Activated T-helper 2 cell treated with anti-CD3 and anti-CD28 coated beads, Interferon-gamma antibody, Interleukin-2, Interleukin-4, amounts not matched to agents 10 μg/mL and 5 μg/mL and 100 μg/mL, durations not matched to agents 14 hours and 24 hours and 36 hours (primary cell): Measurements from ENCODE around the gene KCNN4. TPM values are rescaled to one million over a fixed set of nuclear protein-coding genes. Genes with fewer than 3 reads are reported as not detected.

Experiments used
- DNase-seq: peaks from one replicate; pipeline ENCODE4 v3.0.0; 2021; ENCODE audit warnings: low spot score
- H3K27ac Mint-ChIP-seq: one replicate; pipeline ENCODE4 v1.8.0; 2021; ENCODE audit warnings: mixed read lengths
- H3K27me3 Mint-ChIP-seq: one replicate; pipeline ENCODE4 v1.8.0; 2021; ENCODE audit warnings: low read depth, mixed read lengths
- H3K36me3 Mint-ChIP-seq: one replicate; pipeline ENCODE4 v1.8.0; 2021; ENCODE audit warnings: low read depth, mixed read lengths
- H3K4me1 Mint-ChIP-seq: one replicate; pipeline ENCODE4 v1.8.0; 2021; ENCODE audit warnings: low read depth, mixed read lengths
- H3K4me3 Mint-ChIP-seq: one replicate; pipeline ENCODE4 v1.8.0; 2021; ENCODE audit warnings: low read depth, mild to moderate bottlenecking, moderate library complexity, mixed read lengths
- H3K9me3 Mint-ChIP-seq: one replicate; pipeline ENCODE4 v1.8.0; 2021; ENCODE audit warnings: mixed read lengths
- intact Hi-C: fragments of 100-400 bp; cut with micrococcal nuclease; formaldehyde crosslinking; loops from one replicate; pipeline ENCODE4 v1.15.1; 2023
- total RNA-seq: library from RNA; stranded (reverse); gene quantifications from 2 replicates; pipeline ENCODE4 v1.2.3, GENCODE V29; 2022

KCNN4 gene
- total RNA-seq, 1 donor from 2014 or later = 98.7 TPM

GRCh38 chr19:43790587-43790986, 9.8 kb upstream of the KCNN4 start:
- Mint-ChIP-seq H3K36me3 (no peaks in the 10 kb centered on the region), H3K9me3 (no peaks in the 10 kb centered on the region), H3K4me3 (no peak overlapping the region), H3K27ac (no peak overlapping the region), H3K27me3 (peaks cover 16% of the 10 kb centered on the region), H3K4me1 (peaks cover 3% of the 10 kb centered on the region)
- DNase-seq = no peak
- intact Hi-C loops = no loop called here

GRCh38 chr19:43789029-43789428, 8.3 kb upstream of the KCNN4 start:
- no peak overlapping the region for H3K27ac Mint-ChIP-seq
- H3K27me3 Mint-ChIP-seq = peaks cover 13% of the 10 kb centered on the region
- H3K4me1 Mint-ChIP-seq = peaks cover 17% of the 10 kb centered on the region
- no peaks in the 10 kb centered on the region for H3K36me3 Mint-ChIP-seq
- no peaks in the 10 kb centered on the region for H3K9me3 Mint-ChIP-seq
- DNase-seq = no peak
- H3K4me3 Mint-ChIP-seq = no peak overlapping the region
- intact Hi-C loops = loop anchor here (10.0 kb wide), 3 partner anchors 194 to 344 kb away; partner anchors contain the start of genes ETHE1, IRGQ and ZNF576

- Mint-ChIP-seq H3K4me1 (peaks cover 33% of the 10 kb centered on the region), H3K9me3 (no peaks in the 10 kb centered on the region), H3K36me3 (no peaks in the 10 kb centered on the region), H3K4me3 (no peak overlapping the region), H3K27me3 (peaks cover 7% of the 10 kb centered on the region), H3K27ac (no peak overlapping the region)
- intact Hi-C loops = loop anchor here (10.0 kb wide), 3 partner anchors 192 to 342 kb away; partner anchors contain the start of genes ETHE1, IRGQ and ZNF576
- no peak for DNase-seq
Measured at GRCh38 chr19:43786665-43787064, 5.9 kb upstream of the KCNN4 start.

DNA sequence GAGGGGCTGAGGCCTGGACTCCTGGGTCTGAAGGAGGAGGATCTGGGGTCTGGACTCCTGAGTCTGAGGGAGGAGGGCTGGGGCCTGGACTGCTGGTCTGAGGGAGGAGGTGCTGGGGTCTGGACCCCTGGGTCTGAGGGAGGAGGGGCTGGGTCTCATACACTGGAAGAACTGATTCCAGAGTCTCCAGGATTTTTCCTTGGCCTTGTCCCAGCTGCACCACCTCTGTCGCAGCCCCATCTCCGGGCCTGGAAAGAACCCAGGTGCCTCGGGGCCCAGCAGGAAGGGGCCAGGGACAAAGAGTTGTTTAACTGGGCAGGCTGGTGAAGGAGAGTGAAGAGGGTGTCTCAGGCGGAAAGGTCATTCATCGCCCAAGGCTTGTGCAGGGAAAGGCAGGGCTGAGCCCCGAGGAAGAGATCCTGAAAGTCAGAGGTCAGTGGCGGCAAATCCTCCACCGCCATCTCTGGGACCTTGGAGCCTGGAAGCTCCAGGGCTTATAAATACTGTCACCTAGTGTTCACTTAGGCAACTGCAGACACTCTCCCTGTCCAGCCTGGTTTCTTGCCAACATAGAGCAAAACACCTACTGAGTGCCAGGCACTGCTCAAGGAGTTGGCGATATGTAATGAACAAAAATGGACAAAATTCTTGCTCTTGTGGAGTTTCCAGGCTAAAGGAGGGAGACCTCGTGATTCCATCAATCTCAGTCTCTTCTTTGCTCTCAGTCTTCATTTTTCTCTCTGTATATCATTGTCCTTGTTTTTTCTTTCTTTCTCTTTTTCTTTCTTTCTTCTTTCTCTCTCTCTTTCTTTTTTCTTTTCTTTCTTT, 4.4 kb upstream of the KCNN4 start:
- H3K36me3 Mint-ChIP-seq = no peaks in the 10 kb centered on the region
- H3K27ac Mint-ChIP-seq = peak overlapping the region; percentile 82
- peak overlapping the region; percentile 55 for H3K4me3 Mint-ChIP-seq

DNA sequence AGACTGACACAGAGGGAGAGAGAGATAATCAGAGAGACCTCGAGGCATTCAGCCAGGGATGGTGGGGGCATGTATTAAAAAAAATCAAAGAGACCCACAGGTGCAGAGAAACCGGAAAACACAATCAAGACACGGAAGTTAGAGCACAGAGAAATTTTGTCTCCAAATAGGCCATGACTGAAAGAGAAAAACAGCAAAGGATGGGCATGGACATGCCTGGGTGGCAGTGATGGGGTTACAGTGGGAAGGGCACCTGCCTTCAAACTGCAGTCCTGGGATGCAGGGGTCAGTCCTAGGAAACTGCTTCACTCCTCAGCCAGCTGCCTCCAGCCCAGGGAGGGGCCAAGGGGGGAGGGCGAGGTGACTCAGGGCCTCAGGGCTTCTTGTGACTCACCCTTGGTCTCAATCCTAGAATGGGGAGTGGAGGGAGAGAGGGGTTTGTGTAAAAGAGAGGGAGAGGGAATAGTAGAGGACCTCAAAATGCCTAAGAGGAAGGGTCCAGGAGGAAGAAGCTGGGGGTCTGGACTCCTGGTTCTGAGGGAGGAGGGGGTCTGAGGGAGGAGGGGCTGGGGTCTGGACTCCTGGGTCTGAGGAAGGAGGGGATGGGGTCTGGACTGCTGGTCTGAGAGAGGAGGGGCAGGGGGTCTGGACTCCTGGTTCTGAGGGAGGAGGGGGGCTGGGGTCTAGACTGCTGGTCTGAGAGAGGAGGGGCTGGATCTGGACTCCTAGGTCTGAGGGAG, 3.6 kb upstream of the KCNN4 start:
- Mint-ChIP-seq H3K4me3 (peak overlapping the region; percentile 55), H3K9me3 (no peaks in the 10 kb centered on the region), H3K4me1 (peaks cover 45% of the 10 kb centered on the region), H3K27ac (peak overlapping the region; percentile 82), H3K36me3 (peaks cover 4% of the 10 kb centered on the region), H3K27me3 (peaks cover 2% of the 10 kb centered on the region)
- DNase-seq = no peak
- intact Hi-C loops = loop anchor here (10.0 kb wide), 3 partner anchors 190 to 340 kb away; partner anchors contain the start of genes ETHE1, IRGQ and ZNF576

More for the DNA sequence above, 4.4 kb upstream of the KCNN4 start:
- peak; percentile 36 for DNase-seq
- intact Hi-C loops = loop anchor here (1.0 to 10.0 kb wide), 4 partner anchors 40 to 340 kb away; partner anchors contain the start of genes ETHE1, IRGQ and ZNF576
- peaks cover 41% of the 10 kb centered on the region for H3K4me1 Mint-ChIP-seq
- peaks cover 5% of the 10 kb centered on the region for H3K27me3 Mint-ChIP-seq
- no peaks in the 10 kb centered on the region for H3K9me3 Mint-ChIP-seq

GRCh38 chr19:43783636-43784035, 2.9 kb upstream of the KCNN4 start:
- Mint-ChIP-seq H3K9me3 (no peaks in the 10 kb centered on the region), H3K27me3 (peaks cover under 1% of the 10 kb centered on the region), H3K4me1 (peaks cover 50% of the 10 kb centered on the region), H3K27ac (peak overlapping the region; percentile 82), H3K36me3 (peaks cover 10% of the 10 kb centered on the region), H3K4me3 (peak overlapping the region; percentile 55)
- intact Hi-C loops = loop anchor here (10.0 kb wide), 3 partner anchors 189 to 339 kb away; partner anchors contain the start of genes ETHE1, IRGQ and ZNF576
- no peak for DNase-seq

GRCh38 chr19:43782689-43783231, 2.0 kb upstream of the KCNN4 start:
- peaks cover 18% of the 10 kb centered on the region for H3K36me3 Mint-ChIP-seq
- H3K27ac Mint-ChIP-seq = peak overlapping the region; percentile 85
- DNase-seq = no peak
- H3K4me1 Mint-ChIP-seq = peaks cover 58% of the 10 kb centered on the region
- intact Hi-C loops = loop anchor here (10.0 kb wide), 3 partner anchors 188 to 338 kb away; partner anchors contain the start of genes ETHE1, IRGQ and ZNF576
- H3K27me3 Mint-ChIP-seq = no peaks in the 10 kb centered on the region
- H3K4me3 Mint-ChIP-seq = peak overlapping the region; percentile 11
- no peaks in the 10 kb centered on the region for H3K9me3 Mint-ChIP-seq

- Mint-ChIP-seq H3K27me3 (no peaks in the 10 kb centered on the region), H3K9me3 (no peaks in the 10 kb centered on the region), H3K36me3 (peaks cover 21% of the 10 kb centered on the region), H3K4me1 (peaks cover 61% of the 10 kb centered on the region), H3K4me3 (peak overlapping the region; percentile 57), H3K27ac (peak overlapping the region; percentile 85)
- DNase-seq = no peak
- intact Hi-C loops = loop anchor here (10.0 kb wide), 3 partner anchors 187 to 337 kb away; partner anchors contain the start of genes ETHE1, IRGQ and ZNF576
Measured at GRCh38 chr19:43782311-43782660, 1.5 kb upstream of the KCNN4 start.

- H3K9me3 Mint-ChIP-seq = no peaks in the 10 kb centered on the region
- peaks cover 66% of the 10 kb centered on the region for H3K4me1 Mint-ChIP-seq
- intact Hi-C loops = loop anchor here (1.0 to 10.0 kb wide), 6 partner anchors 16 to 337 kb away; partner anchors contain the start of genes ETHE1, IRGQ, SMG9 and ZNF576
- no peak for DNase-seq
- no peaks in the 10 kb centered on the region for H3K27me3 Mint-ChIP-seq
- peak overlapping the region; percentile 85 for H3K27ac Mint-ChIP-seq
- peaks cover 26% of the 10 kb centered on the region for H3K36me3 Mint-ChIP-seq
- peak overlapping the region; percentile 82 for H3K4me3 Mint-ChIP-seq
Measured at GRCh38 chr19:43781630-43782310, 997 bp upstream of the KCNN4 start.

DNA sequence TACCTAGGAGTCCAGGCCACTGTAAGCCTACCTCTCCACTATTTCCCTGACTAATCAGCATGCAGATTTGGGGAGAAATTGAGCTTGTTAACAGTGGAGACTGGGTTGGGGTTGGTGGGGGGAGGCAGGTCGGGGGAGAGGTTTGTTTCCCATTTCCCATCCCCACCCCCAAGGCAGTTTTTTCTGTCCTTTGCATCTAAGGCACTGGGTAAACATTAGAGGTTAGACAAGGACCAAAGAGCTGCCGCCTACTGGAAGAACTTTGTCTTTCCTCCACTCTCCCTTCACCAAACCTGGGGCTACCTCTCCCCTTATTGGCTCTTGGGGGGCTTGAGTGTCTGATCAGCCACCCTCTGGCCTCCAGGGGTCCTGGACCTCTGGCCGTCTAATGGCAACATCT, 953 bp downstream of the KCNN4 start:
- peak overlapping the region; percentile 94 for H3K27ac Mint-ChIP-seq
- H3K27me3 Mint-ChIP-seq = no peaks in the 10 kb centered on the region
- no peak for DNase-seq

GRCh38 chr19:43779147-43779819, 1.5 kb downstream of the KCNN4 start:
- H3K9me3 Mint-ChIP-seq = no peaks in the 10 kb centered on the region
- peak overlapping the region; percentile 82 for H3K4me3 Mint-ChIP-seq
- H3K27ac Mint-ChIP-seq = peak overlapping the region; percentile 94
- intact Hi-C loops = no loop called here
- H3K4me1 Mint-ChIP-seq = peaks cover 67% of the 10 kb centered on the region
- no peaks in the 10 kb centered on the region for H3K27me3 Mint-ChIP-seq
- no peak for DNase-seq
- H3K36me3 Mint-ChIP-seq = peaks cover 48% of the 10 kb centered on the region

More for the DNA sequence above, 953 bp downstream of the KCNN4 start:
- peaks cover 45% of the 10 kb centered on the region for H3K36me3 Mint-ChIP-seq
- peaks cover 72% of the 10 kb centered on the region for H3K4me1 Mint-ChIP-seq
- no peaks in the 10 kb centered on the region for H3K9me3 Mint-ChIP-seq
- peak overlapping the region; percentile 82 for H3K4me3 Mint-ChIP-seq
- intact Hi-C loops = loop anchor here (10.0 kb wide), 3 partner anchors 185 to 335 kb away; partner anchors contain the start of genes ETHE1, IRGQ and ZNF576
